ENCODE measurements around the gene TLCD4. TPM values are rescaled to one million over a fixed set of nuclear protein-coding genes. Genes with fewer than 3 reads are reported as not detected.

Gene TLCD4
- total and polyA plus RNA-seq, 2 donors, result 0.71 to 1.5 TPM

- DNase-seq (ENCODE audit: low read depth in 6 of 9, low spot score in 9 of 9), result peak in 1 of 9 donors; percentile 15
- Histone ChIP-seq H3K27ac (ENCODE audit: low read depth in 1 of 2, low read length in 1 of 2) (peak overlapping the region; percentile 79 to 88), H3K9me3 (ENCODE audit: control insufficient read depth in 2 of 2, insufficient read depth in 1 of 2, low read length in 1 of 2) (no peaks in the 10 kb centered on the region), H3K27me3 (ENCODE audit: control insufficient read depth in 2 of 2, insufficient read depth in 1 of 2, low read length in 1 of 2) (peaks cover 0 to 2% of the 10 kb centered on the region in 2 donors), H3K36me3 (ENCODE audit: control insufficient read depth in 2 of 2, insufficient read depth in 2 of 2, low read length in 1 of 2) (no peaks in the 10 kb centered on the region), H3K4me3 (ENCODE audit: low read length in 2 of 2) (peak overlapping the region; percentile 93 to 98), H3K4me1 (ENCODE audit: control insufficient read depth in 2 of 2, insufficient read depth in 2 of 2, low read length in 2 of 2) (peaks cover 6% of the 10 kb centered on the region in 2 donors)
- WGBS, result 32% methylated on average over 3 of the region's 3 CpGs
These were observed 43.7 kb upstream of the TLCD4 start for GRCh38 chr1:95073446-95073845.

GRCh38 chr1:95076034-95076433 lies 41.1 kb upstream of the TLCD4 start:
- no peak overlapping the region for H3K27ac ChIP-seq (ENCODE audit: low read depth in 1 of 2, low read length in 1 of 2)
- no peak overlapping the region for H3K4me3 ChIP-seq (ENCODE audit: low read length in 2 of 2)
- H3K9me3 ChIP-seq (ENCODE audit: control insufficient read depth in 2 of 2, insufficient read depth in 1 of 2, low read length in 1 of 2), result no peaks in the 10 kb centered on the region
- H3K36me3 ChIP-seq (ENCODE audit: control insufficient read depth in 2 of 2, insufficient read depth in 2 of 2, low read length in 1 of 2), result no peaks in the 10 kb centered on the region
- H3K4me1 ChIP-seq (ENCODE audit: control insufficient read depth in 2 of 2, insufficient read depth in 2 of 2, low read length in 2 of 2), result peaks cover 6% of the 10 kb centered on the region in 2 donors
- no peak for DNase-seq (ENCODE audit: low read depth in 6 of 9, low spot score in 9 of 9)
- H3K27me3 ChIP-seq (ENCODE audit: control insufficient read depth in 2 of 2, insufficient read depth in 1 of 2, low read length in 1 of 2), result peaks cover 3 to 10% of the 10 kb centered on the region in 2 donors

GRCh38 chr1:95080446-95080845 lies 36.7 kb upstream of the TLCD4 start:
- Histone ChIP-seq H3K36me3 (ENCODE audit: control insufficient read depth in 2 of 2, insufficient read depth in 2 of 2, low read length in 1 of 2) (no peaks in the 10 kb centered on the region), H3K4me1 (ENCODE audit: control insufficient read depth in 2 of 2, insufficient read depth in 2 of 2, low read length in 2 of 2) (no peaks in the 10 kb centered on the region)
- WGBS, result 93% methylated on average over 1 of the region's 1 CpG

GRCh38 chr1:95080879-95081278 lies 36.3 kb upstream of the TLCD4 start:
- Histone ChIP-seq H3K36me3 (ENCODE audit: control insufficient read depth in 2 of 2, insufficient read depth in 2 of 2, low read length in 1 of 2) (no peaks in the 10 kb centered on the region), H3K27me3 (ENCODE audit: control insufficient read depth in 2 of 2, insufficient read depth in 1 of 2, low read length in 1 of 2) (peaks cover 3 to 8% of the 10 kb centered on the region in 2 donors), H3K4me3 (ENCODE audit: low read length in 2 of 2) (no peak overlapping the region), H3K27ac (ENCODE audit: low read depth in 1 of 2, low read length in 1 of 2) (no peak overlapping the region), H3K9me3 (ENCODE audit: control insufficient read depth in 2 of 2, insufficient read depth in 1 of 2, low read length in 1 of 2) (no peaks in the 10 kb centered on the region), H3K4me1 (ENCODE audit: control insufficient read depth in 2 of 2, insufficient read depth in 2 of 2, low read length in 2 of 2) (no peaks in the 10 kb centered on the region)
- no peak for DNase-seq (ENCODE audit: low read depth in 6 of 9, low spot score in 9 of 9)
- 95% methylated on average over 1 of the region's 1 CpG for WGBS

More at GRCh38 chr1:95080446-95080845, 36.7 kb upstream of the TLCD4 start:
- no peak overlapping the region for H3K4me3 ChIP-seq (ENCODE audit: low read length in 2 of 2)
- peaks cover 3 to 8% of the 10 kb centered on the region in 2 donors for H3K27me3 ChIP-seq (ENCODE audit: control insufficient read depth in 2 of 2, insufficient read depth in 1 of 2, low read length in 1 of 2)
- no peaks in the 10 kb centered on the region for H3K9me3 ChIP-seq (ENCODE audit: control insufficient read depth in 2 of 2, insufficient read depth in 1 of 2, low read length in 1 of 2)
- DNase-seq (ENCODE audit: low read depth in 6 of 9, low spot score in 9 of 9), result no peak
- H3K27ac ChIP-seq (ENCODE audit: low read depth in 1 of 2, low read length in 1 of 2), result no peak overlapping the region

GRCh38 chr1:95084317-95085176 lies 32.6 kb upstream of the TLCD4 start:
- no peaks in the 10 kb centered on the region for H3K4me1 ChIP-seq (ENCODE audit: control insufficient read depth in 2 of 2, insufficient read depth in 2 of 2, low read length in 2 of 2)
- peaks cover under 1 to 8% of the 10 kb centered on the region in 2 donors for H3K27me3 ChIP-seq (ENCODE audit: control insufficient read depth in 2 of 2, insufficient read depth in 1 of 2, low read length in 1 of 2)
- H3K36me3 ChIP-seq (ENCODE audit: control insufficient read depth in 2 of 2, insufficient read depth in 2 of 2, low read length in 1 of 2), result no peaks in the 10 kb centered on the region
- H3K9me3 ChIP-seq (ENCODE audit: control insufficient read depth in 2 of 2, insufficient read depth in 1 of 2, low read length in 1 of 2), result peaks cover under 1 to 1% of the 10 kb centered on the region in 2 donors
- no peak overlapping the region for H3K27ac ChIP-seq (ENCODE audit: low read depth in 1 of 2, low read length in 1 of 2)
- H3K4me3 ChIP-seq (ENCODE audit: low read length in 2 of 2), result no peak overlapping the region
- DNase-seq (ENCODE audit: low read depth in 6 of 9, low spot score in 9 of 9), result peak in 7 of 9 donors; percentile 10 to 54 (median 20)
- WGBS, result 73% methylated on average over 8 of the region's 8 CpGs

- H3K4me3 ChIP-seq (ENCODE audit: low read length in 2 of 2), result no peak overlapping the region
- peaks cover 1 to 8% of the 10 kb centered on the region in 2 donors for H3K9me3 ChIP-seq (ENCODE audit: control insufficient read depth in 2 of 2, insufficient read depth in 1 of 2, low read length in 1 of 2)
- DNase-seq (ENCODE audit: low read depth in 6 of 9, low spot score in 9 of 9), result no peak
- H3K36me3 ChIP-seq (ENCODE audit: control insufficient read depth in 2 of 2, insufficient read depth in 2 of 2, low read length in 1 of 2), result no peaks in the 10 kb centered on the region
- H3K27me3 ChIP-seq (ENCODE audit: control insufficient read depth in 2 of 2, insufficient read depth in 1 of 2, low read length in 1 of 2), result peaks cover 0 to 7% of the 10 kb centered on the region in 2 donors
- H3K4me1 ChIP-seq (ENCODE audit: control insufficient read depth in 2 of 2, insufficient read depth in 2 of 2, low read length in 2 of 2), result no peaks in the 10 kb centered on the region
- WGBS, result 76% methylated on average over 2 of the region's 2 CpGs
- H3K27ac ChIP-seq (ENCODE audit: low read depth in 1 of 2, low read length in 1 of 2), result no peak overlapping the region
These were observed 31.8 kb upstream of the TLCD4 start for GRCh38 chr1:95085376-95085775.

- H3K4me3 ChIP-seq (ENCODE audit: low read length in 2 of 2), result no peak overlapping the region
- no peaks in the 10 kb centered on the region for H3K4me1 ChIP-seq (ENCODE audit: control insufficient read depth in 2 of 2, insufficient read depth in 2 of 2, low read length in 2 of 2)
- H3K27ac ChIP-seq (ENCODE audit: low read depth in 1 of 2, low read length in 1 of 2), result no peak overlapping the region
- peaks cover 0 to 2% of the 10 kb centered on the region in 2 donors for H3K27me3 ChIP-seq (ENCODE audit: control insufficient read depth in 2 of 2, insufficient read depth in 1 of 2, low read length in 1 of 2)
- DNase-seq (ENCODE audit: low read depth in 6 of 9, low spot score in 9 of 9), result no peak
- WGBS, result 77% methylated on average over 5 of the region's 5 CpGs
- peaks cover 1 to 8% of the 10 kb centered on the region in 2 donors for H3K9me3 ChIP-seq (ENCODE audit: control insufficient read depth in 2 of 2, insufficient read depth in 1 of 2, low read length in 1 of 2)
- no peaks in the 10 kb centered on the region for H3K36me3 ChIP-seq (ENCODE audit: control insufficient read depth in 2 of 2, insufficient read depth in 2 of 2, low read length in 1 of 2)
These were observed 30.1 kb upstream of the TLCD4 start for GRCh38 chr1:95086949-95087533.

GRCh38 chr1:95088303-95088702 lies 28.9 kb upstream of the TLCD4 start:
- Histone ChIP-seq H3K4me1 (ENCODE audit: control insufficient read depth in 2 of 2, insufficient read depth in 2 of 2, low read length in 2 of 2) (no peaks in the 10 kb centered on the region), H3K36me3 (ENCODE audit: control insufficient read depth in 2 of 2, insufficient read depth in 2 of 2, low read length in 1 of 2) (no peaks in the 10 kb centered on the region), H3K4me3 (ENCODE audit: low read length in 2 of 2) (no peak overlapping the region), H3K27me3 (ENCODE audit: control insufficient read depth in 2 of 2, insufficient read depth in 1 of 2, low read length in 1 of 2) (peaks cover 0 to 2% of the 10 kb centered on the region in 2 donors), H3K9me3 (ENCODE audit: control insufficient read depth in 2 of 2, insufficient read depth in 1 of 2, low read length in 1 of 2) (peaks cover 1 to 8% of the 10 kb centered on the region in 2 donors), H3K27ac (ENCODE audit: low read depth in 1 of 2, low read length in 1 of 2) (no peak overlapping the region)
- DNase-seq (ENCODE audit: low read depth in 6 of 9, low spot score in 9 of 9), result no peak
- WGBS, result 90% methylated on average over 1 of the region's 1 CpG

- Histone ChIP-seq H3K27ac (ENCODE audit: low read depth in 1 of 2, low read length in 1 of 2) (no peak overlapping the region), H3K9me3 (ENCODE audit: control insufficient read depth in 2 of 2, insufficient read depth in 1 of 2, low read length in 1 of 2) (peaks cover 1 to 8% of the 10 kb centered on the region in 2 donors), H3K4me3 (ENCODE audit: low read length in 2 of 2) (no peak overlapping the region), H3K4me1 (ENCODE audit: control insufficient read depth in 2 of 2, insufficient read depth in 2 of 2, low read length in 2 of 2) (no peaks in the 10 kb centered on the region), H3K36me3 (ENCODE audit: control insufficient read depth in 2 of 2, insufficient read depth in 2 of 2, low read length in 1 of 2) (no peaks in the 10 kb centered on the region), H3K27me3 (ENCODE audit: control insufficient read depth in 2 of 2, insufficient read depth in 1 of 2, low read length in 1 of 2) (peaks cover 0 to 2% of the 10 kb centered on the region in 2 donors)
- DNase-seq (ENCODE audit: low read depth in 6 of 9, low spot score in 9 of 9), result no peak
- WGBS, result 92% methylated on average over 6 of the region's 6 CpGs
These were observed 27.4 kb upstream of the TLCD4 start for GRCh38 chr1:95089650-95090287.

Measured in thymus (tissue), 11 donors.